ENCODE measurements around the gene SALL3. TPM values are rescaled to one million over a fixed set of nuclear protein-coding genes. Genes with fewer than 3 reads are reported as not detected.

The SALL3 gene
- total RNA-seq, 1 donor from 2014 or later, result 7.6 TPM

- DNase-seq, result no peak
These were observed 13.5 kb upstream of the SALL3 start for GRCh38 chr18:78965917-78966792.

GRCh38 chr18:78966793-78967106 is 12.9 kb upstream of the SALL3 start:
- DNase-seq, result no peak

GRCh38 chr18:78967692-78968091 is 11.9 kb upstream of the SALL3 start:
- DNase-seq, result no peak

- DNase-seq, result no peak
These were observed 9.9 kb upstream of the SALL3 start for GRCh38 chr18:78969574-78970315.

- no peak for DNase-seq
These were observed 8.8 kb upstream of the SALL3 start for GRCh38 chr18:78970774-78971333.

- no peak for DNase-seq
These were observed 7.9 kb upstream of the SALL3 start for GRCh38 chr18:78971511-78972245.

GRCh38 chr18:78972385-78972918 is 7.2 kb upstream of the SALL3 start:
- no peak for DNase-seq

- DNase-seq, result no peak
These were observed 6.7 kb upstream of the SALL3 start for GRCh38 chr18:78972930-78973331.

- DNase-seq, result no peak
These were observed 6.1 kb upstream of the SALL3 start for GRCh38 chr18:78973357-78974083.

- no peak for DNase-seq
These were observed 5.4 kb upstream of the SALL3 start for GRCh38 chr18:78974115-78974761.

- no peak for DNase-seq
These were observed 4.3 kb upstream of the SALL3 start for GRCh38 chr18:78975292-78975691.

- DNase-seq, result no peak
These were observed 3.8 kb upstream of the SALL3 start for GRCh38 chr18:78975699-78976335.

GRCh38 chr18:78976765-78977636 is 2.6 kb upstream of the SALL3 start:
- no peak for DNase-seq

- no peak for DNase-seq
These were observed 1.8 kb upstream of the SALL3 start for GRCh38 chr18:78977637-78978348.

GRCh38 chr18:78978349-78979055 is 1.1 kb upstream of the SALL3 start:
- DNase-seq, result no peak

GRCh38 chr18:78979056-78979729 is 425 bp upstream of the SALL3 start:
- DNase-seq, result no peak

GRCh38 chr18:78980279-78980771 is 707 bp downstream of the SALL3 start:
- DNase-seq, result no peak
